Renal cortical epithelial cell (primary cell): Measurements from ENCODE around the gene ENTPD6. TPM values are rescaled to one million over a fixed set of nuclear protein-coding genes. Genes with fewer than 3 reads are reported as not detected.

Experiments used
- DNase-seq: peaks from one replicate; pipeline ENCODE4 v3.0.0-alpha.2; 2011; ENCODE audit warnings: low read depth
- total RNA-seq: library from RNA; depleted of rRNA; stranded (reverse); fragments of >200 nt; gene quantifications from 2 replicates; pipeline ENCODE4 v1.2.3, GENCODE V29; 2014

ENTPD6 gene
- total RNA-seq, 1 donor from 2014 or later = 62.1 TPM

- no peak for DNase-seq
These were observed 46.7 kb downstream of the ENTPD6 start for GRCh38 chr20:25242231-25242630.

- DNase-seq = no peak
These were observed 48.0 kb downstream of the ENTPD6 start for GRCh38 chr20:25243416-25243979.

- DNase-seq = no peak
These were observed 49.5 kb downstream of the ENTPD6 start for GRCh38 chr20:25244976-25245375.

GRCh38 chr20:25245461-25245860, 49.9 kb downstream of the ENTPD6 start:
- no peak for DNase-seq

GRCh38 chr20:25246182-25246999, 50.9 kb downstream of the ENTPD6 start:
- no peak for DNase-seq

GRCh38 chr20:25247000-25247517, 51.5 kb downstream of the ENTPD6 start:
- DNase-seq = peak; percentile 51

- DNase-seq = no peak
These were observed 52.0 kb downstream of the ENTPD6 start for GRCh38 chr20:25247518-25247955.

- no peak for DNase-seq
These were observed 52.7 kb downstream of the ENTPD6 start, which contains the start of gene PYGB for GRCh38 chr20:25247956-25248785. TSS of gene PYGB (plus strand) at chr20:25248085. CDS start at chr20:25248179, 94 bp downstream.

GRCh38 chr20:25248786-25249172, 53.3 kb downstream of the ENTPD6 start:
- DNase-seq = no peak

- DNase-seq = no peak
These were observed 53.9 kb downstream of the ENTPD6 start for GRCh38 chr20:25249198-25249931.

GRCh38 chr20:25250508-25250907, 55.0 kb downstream of the ENTPD6 start:
- no peak for DNase-seq

- no peak for DNase-seq
These were observed 55.5 kb downstream of the ENTPD6 start for GRCh38 chr20:25251019-25251418.

GRCh38 chr20:25251558-25251957, 56.0 kb downstream of the ENTPD6 start:
- no peak for DNase-seq

- DNase-seq = no peak
These were observed 56.7 kb downstream of the ENTPD6 start for GRCh38 chr20:25252230-25252651.

GRCh38 chr20:25252686-25253421, 57.3 kb downstream of the ENTPD6 start:
- DNase-seq = no peak

- DNase-seq = peak; percentile 75
These were observed 58.2 kb downstream of the ENTPD6 start for GRCh38 chr20:25253606-25254275.

- DNase-seq = no peak
These were observed 59.1 kb downstream of the ENTPD6 start for GRCh38 chr20:25254571-25254970.

- DNase-seq = peak; percentile 82
These were observed 59.6 kb downstream of the ENTPD6 start for GRCh38 chr20:25254986-25255680.

GRCh38 chr20:25256226-25256859, 60.8 kb downstream of the ENTPD6 start:
- DNase-seq = peak; percentile 59
